HG03066 (cell line): ENCODE data around the gene CDC42.
"Not testable (repeated sequence)": the region's sequence is repeated elsewhere in the genome, so short reads cannot be mapped to it uniquely, and the experiment has no call there.

ENCODE experiments used
- ATAC-seq: cut with Tn5 transposase; IDR thresholded peaks from one replicate; pipeline ENCODE4 v1.9.1; 2021; ENCODE audit warnings: low read depth; ENCODE audit not compliant: unreplicated experiment

The CDC42 gene

DNA sequence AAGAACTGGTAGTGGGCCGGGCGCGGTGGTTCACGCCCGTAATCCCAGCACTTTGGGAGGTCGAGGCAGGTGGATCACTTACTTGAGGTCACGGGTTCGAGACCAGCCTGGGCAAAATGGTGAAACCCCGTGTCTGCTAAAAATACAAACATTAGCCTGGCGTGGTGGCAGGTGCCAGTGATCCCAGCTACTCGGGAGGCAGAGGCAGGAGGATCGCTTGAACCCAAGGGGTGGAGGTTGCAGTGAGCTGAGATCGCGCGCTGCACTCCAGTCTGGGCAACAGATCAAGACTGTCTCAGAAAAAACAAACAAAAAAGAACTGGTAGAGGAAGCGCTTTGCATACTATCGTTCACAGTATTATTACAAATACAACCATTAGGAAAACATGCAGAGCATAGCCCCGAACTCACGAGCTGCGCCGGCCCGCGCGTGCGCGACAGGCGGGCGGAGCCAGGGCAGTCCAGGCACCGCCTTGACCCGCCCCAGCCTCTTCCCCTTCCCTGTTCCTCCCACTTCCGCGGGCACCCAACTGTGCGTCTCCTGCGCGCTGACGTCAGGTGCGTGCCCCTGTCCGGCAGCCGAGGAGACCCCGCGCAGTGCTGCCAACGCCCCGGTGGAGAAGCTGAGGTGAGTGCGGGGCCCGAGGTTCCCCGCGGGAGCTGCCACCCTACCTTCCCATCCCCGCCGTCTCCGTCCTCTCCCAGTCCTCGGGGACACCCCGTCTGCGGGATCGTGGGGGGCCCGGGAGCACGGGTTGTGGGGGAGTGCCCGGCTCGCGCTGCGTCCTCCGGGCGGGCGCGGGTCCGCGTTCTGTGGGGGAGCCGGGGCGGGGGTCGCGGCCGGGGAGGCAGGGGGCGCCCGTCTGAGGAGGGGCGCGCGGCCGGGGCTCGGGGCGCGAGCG is at the start of gene CDC42:
CDC42 (plus strand) TSS at position 595 of the 902 bp plus-strand sequence. CDS start 25,770 bp downstream, outside the sequence.
- ATAC-seq = peak; percentile 76

- ATAC-seq = not testable (repeated sequence)
Observed at GRCh38 chr1:22002875-22003274, 49.6 kb upstream of the CDC42 start.

DNA sequence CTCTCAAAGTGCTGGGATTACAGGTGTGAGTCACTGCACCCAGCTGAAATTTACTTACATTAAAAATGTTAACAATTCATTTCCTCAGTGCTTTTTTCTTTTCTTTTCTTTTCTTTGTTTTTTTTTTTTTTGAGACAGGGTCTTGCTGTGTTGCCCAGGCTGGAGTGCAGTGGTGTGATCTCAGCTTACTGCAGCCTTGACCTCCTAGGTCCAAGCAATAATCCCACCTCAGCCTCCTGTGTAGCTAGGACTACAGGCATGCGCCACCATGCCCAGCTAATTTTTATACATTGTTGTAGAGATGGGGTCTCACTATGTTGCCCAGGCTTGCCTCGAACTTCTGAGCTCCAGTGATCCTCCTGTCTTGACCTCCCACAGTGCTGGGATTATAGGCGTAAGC is 48.5 kb upstream of the CDC42 start:
- ATAC-seq = not testable (repeated sequence)

- not testable (repeated sequence) for ATAC-seq
Observed at GRCh38 chr1:22005261-22006149, 47.0 kb upstream of the CDC42 start.

- ATAC-seq = not testable (repeated sequence)
Observed at GRCh38 chr1:22006736-22007135, 45.8 kb upstream of the CDC42 start.

DNA sequence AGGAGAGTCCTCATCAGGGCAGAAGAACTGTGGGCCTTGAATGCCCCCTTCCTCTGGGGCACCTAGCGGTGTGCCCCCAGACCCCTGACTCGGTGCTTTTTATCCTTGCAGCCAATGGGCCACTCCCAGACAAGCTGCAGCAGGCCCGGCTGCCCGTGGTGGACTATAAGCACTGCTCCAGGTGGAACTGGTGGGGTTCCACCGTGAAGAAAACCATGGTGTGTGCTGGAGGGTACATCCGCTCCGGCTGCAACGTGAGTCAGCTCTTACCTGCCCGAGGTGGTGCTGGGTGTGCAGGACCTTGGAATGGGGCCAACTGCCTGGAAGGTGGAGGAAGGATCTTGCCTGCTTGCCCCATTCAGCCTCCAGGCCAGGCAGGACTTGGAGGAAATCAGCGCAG is 45.2 kb upstream of the CDC42 start:
- ATAC-seq = not testable (repeated sequence)

DNA sequence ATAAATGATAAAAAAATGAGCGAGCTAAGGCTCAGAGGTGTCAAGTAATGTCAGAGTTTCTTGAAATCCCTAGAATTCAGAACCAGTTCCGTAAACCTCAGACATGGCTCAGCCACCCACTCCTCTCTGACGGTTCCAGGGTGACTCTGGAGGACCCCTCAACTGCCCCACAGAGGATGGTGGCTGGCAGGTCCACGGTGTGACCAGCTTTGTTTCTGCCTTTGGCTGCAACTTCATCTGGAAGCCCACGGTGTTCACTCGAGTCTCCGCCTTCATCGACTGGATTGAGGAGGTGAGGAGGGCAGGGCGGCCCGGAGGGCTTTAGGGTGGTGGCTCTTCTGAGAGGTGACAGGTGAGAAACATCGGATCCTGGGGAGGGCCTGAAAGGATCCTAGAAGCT is 42.9 kb upstream of the CDC42 start:
- ATAC-seq = not testable (repeated sequence)

DNA sequence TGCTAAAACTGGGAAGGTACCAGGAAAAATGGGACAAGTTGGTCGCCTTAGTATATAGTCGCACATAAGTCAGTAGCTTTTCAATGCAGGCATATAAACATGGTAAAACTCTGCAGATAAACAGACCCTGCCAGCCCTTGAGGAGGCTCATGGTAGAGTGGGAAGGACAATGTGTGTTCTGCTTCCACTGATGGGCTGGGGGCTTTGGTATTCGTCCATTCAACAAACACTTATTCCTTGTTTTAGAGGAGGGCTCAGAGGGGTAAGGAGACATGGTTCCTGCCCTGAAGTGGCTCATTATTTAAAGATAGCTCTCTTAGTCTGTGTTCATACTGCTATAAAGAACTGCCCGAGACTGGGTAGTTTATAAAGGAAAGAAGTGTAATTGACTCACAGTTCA is 39.8 kb upstream of the CDC42 start:
- ATAC-seq = not testable (repeated sequence)

DNA sequence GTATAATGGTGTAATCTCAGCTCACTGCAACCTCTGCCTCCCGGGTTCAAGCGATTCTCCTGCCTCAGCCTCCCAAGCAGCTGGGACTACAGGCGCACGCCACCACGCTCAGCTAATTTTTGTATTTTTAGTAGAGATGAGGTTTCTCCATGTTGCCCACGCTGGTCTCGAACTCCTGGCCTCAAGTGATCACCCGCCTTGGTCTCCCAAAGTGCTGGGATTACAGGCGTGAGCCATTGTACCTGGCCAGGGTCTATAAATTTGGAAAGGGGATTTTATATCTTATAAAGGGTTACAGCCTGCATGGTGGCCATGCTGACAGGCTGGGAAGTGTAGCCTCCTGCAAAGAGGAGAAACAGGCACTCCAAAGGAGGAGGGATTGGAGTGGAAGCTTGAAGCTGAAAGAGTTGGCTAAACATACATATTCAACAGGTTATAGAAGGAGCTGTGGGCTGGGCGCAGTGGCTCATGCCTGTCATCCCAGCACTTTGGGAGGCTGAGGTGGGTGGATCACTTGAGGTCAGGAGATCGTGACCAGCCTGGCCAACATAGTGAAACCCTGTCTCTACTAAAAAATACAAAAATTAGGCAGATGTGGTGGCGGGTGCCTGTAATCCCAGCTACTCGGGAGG is 37.8 kb upstream of the CDC42 start:
- ATAC-seq = not testable (repeated sequence)

- ATAC-seq = no peak
Observed at GRCh38 chr1:22018583-22019559, 33.6 kb upstream of the CDC42 start.

DNA sequence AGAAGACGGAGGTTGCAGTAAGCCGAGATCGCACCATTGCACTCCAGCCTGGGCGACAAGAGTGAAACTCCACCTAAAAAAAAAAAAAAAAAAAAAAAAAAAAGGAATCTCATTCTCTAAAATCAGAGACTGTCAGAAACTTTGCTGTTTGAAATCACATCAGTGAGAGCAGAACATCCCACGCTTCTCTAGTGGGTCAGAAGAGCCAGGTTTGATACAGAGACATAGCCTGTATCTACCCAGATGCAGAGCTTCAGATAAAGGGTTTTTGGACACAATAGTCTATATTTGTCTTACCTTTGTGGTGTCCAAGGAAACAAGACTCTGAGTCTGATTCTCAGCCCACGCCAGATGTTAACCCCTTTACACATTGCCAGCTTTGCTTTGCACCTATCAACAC is 31.4 kb upstream of the CDC42 start:
- no peak for ATAC-seq

- peak; percentile 37 for ATAC-seq
Observed at GRCh38 chr1:22024485-22025367, 27.8 kb upstream of the CDC42 start.

DNA sequence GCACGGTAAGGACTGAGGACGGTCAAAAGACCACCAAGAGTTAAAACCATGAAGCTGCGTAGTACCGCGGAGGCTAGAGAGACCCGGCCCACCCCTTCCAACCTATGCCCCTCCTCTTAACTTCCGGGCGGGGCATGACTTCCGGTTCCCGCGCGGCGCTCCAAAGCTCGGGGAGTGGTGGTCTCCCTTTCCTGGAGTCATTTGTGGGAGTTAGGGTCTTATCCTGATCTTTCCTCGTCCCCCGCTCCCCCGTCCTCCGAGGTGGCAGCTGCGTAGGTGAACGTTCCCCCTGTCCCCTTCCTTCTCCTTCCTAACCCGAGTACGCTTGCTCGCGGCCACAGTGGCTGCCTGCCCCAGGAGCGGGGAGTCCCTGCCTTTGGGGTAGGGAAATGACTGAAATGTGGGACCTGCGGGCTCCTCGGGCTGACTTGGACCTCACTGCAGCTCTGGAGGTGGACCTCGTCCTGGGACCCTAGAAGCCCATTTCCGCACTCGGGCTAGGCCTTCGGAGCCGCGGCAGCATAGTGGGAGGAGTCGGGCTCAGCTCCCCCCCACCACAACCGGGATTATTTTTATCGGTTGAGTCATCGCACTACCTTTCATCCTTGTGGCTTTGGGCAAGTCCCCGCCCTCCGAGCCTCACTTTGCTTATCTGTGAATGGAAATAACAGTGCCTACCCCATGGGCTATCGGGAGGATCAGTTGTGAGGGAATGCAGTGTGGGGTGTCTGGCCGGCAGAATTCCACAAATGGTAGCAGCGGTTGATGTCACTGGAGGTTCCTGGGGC is 26.9 kb upstream of the CDC42 start:
- peak; percentile 69 for ATAC-seq

- ATAC-seq = no peak
Observed at GRCh38 chr1:22026924-22027289, 25.6 kb upstream of the CDC42 start.

DNA sequence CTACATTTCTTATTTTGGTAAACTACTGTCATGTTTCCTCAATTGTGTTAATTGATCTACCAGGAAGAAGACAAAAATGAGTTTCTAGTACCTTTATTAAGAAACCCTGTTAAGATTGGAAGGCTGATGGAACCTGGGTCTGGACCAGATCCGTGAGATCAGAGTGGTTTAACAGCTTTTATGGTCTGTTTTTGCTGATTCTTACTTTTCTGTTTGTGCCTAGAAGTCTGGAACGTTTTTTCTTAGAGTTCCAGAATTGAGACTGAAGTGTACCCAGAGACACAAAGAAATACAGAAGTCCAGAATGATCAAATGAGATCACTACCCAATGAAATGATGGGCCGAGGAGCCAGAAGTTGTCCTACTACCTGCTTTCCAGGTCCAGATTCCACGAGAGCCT is 22.5 kb upstream of the CDC42 start:
- ATAC-seq = no peak

DNA sequence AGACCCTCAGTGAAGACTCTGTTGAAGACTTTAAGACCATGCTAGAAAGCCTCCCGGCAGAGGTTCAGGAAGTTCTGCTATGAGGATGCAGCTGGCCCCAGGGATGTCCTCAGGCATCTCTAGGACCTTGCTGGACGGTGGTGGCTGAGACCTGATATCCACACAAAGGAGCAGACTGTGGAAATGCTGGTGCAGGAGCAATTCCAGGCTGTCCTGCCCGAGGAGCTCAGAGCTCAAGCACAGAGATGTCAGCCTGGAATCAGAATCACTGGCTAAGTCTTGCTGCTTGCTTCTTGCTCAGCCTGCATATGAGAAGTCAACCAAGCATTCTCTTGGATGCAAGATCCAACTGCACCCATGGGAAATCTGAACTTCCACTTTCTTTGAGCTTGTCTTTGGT is 22.0 kb upstream of the CDC42 start:
- no peak for ATAC-seq

GRCh38 chr1:22031214-22031962 is 21.1 kb upstream of the CDC42 start:
- no peak for ATAC-seq
